ENCODE results near the gene VAMP4.

DNA sequence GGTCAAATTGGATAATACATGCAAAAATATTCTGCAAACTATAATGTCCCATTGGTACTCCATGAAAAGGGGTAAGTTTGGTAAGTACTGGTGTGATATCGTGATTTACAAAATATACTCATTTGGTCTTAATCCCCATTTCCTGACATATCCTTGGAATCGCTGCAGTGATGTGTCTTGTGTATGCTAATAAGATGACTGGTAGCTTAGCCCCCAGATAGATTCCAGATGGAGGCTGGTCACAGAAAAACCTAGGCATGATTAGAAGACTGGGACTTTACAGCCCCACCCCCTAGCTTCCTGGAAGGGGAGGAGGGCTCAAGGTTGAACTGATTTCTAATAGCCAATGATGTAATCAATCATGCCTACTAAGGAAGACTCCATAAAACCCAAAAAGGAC lies 3.0 kb downstream of the VAMP4 start:
- TF ChIP-seq, protein P1, sequence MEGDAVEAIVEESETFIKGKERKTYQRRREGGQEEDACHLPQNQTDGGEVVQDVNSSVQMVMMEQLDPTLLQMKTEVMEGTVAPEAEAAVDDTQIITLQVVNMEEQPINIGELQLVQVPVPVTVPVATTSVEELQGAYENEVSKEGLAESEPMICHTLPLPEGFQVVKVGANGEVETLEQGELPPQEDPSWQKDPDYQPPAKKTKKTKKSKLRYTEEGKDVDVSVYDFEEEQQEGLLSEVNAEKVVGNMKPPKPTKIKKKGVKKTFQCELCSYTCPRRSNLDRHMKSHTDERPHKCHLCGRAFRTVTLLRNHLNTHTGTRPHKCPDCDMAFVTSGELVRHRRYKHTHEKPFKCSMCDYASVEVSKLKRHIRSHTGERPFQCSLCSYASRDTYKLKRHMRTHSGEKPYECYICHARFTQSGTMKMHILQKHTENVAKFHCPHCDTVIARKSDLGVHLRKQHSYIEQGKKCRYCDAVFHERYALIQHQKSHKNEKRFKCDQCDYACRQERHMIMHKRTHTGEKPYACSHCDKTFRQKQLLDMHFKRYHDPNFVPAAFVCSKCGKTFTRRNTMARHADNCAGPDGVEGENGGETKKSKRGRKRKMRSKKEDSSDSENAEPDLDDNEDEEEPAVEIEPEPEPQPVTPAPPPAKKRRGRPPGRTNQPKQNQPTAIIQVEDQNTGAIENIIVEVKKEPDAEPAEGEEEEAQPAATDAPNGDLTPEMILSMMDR (IDR thresholded peaks at IDR 0.05) = no peak
- no peak for TF ChIP-seq POLR2A (IDR thresholded peaks at IDR 0.05)
- TF ChIP-seq EP300 (IDR thresholded peaks at IDR 0.05) = no peak
- TF ChIP-seq POLR2AphosphoS5 (IDR thresholded peaks at IDR 0.05) = no peak
